ENCODE results near the gene HNF4A. TPM values are rescaled to one million over a fixed set of nuclear protein-coding genes. Genes with fewer than 3 reads are reported as not detected.
A peak's percentile ranks its signal among the peaks of the same experiment; 100 is the strongest.

Gene HNF4A
- total and polyA plus RNA-seq, 2 of the 13 experiments (the other 11 are each of a cell fraction or from before 2014, with no cell fraction given): 80.9 to 169 TPM

DNA sequence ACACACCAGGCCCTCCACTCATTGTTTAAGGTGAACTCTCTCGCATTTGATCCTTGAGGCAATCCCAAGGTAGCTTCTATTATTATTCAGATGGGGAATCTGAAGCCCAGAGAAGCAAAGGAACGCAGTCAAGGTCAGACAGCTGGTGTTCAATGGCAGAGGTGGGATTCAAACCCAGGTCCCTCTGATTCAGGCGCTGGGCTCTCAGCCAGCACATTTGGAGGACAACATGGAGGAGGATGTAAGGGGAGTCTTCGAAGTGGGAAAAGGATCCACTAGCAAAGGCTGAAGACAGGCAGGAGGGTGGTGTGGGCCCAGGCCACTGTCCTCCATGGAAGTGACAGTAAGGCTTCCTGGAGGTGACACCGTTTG lies 106.3 kb downstream of the HNF4A start (continued):
- TF ChIP-seq ELK4 (CRISPR knock-in tag; IDR thresholded peaks at IDR 0.05; ENCODE audit: borderline replicate concordance) (no peak), GFI1 (CRISPR knock-in tag; IDR thresholded peaks at IDR 0.05; ENCODE audit: borderline replicate concordance) (no peak), RFX1 (IDR thresholded peaks at IDR 0.05) (no peak), TAF15 (IDR thresholded peaks at IDR 0.05; ENCODE audit: low read depth, low read length, poor library complexity, severe bottlenecking) (no peak), CBX1 (IDR thresholded peaks at IDR 0.05; ENCODE audit: low read depth) (no peak), ZSCAN21 (CRISPR knock-in tag; IDR thresholded peaks at IDR 0.05; ENCODE audit: borderline replicate concordance) (no peak), ZNF788 (CRISPR knock-in tag; IDR thresholded peaks at IDR 0.05; ENCODE audit: borderline replicate concordance) (no peak), ZBTB49 (CRISPR knock-in tag; IDR thresholded peaks at IDR 0.05; ENCODE audit: borderline replicate concordance) (peak; percentile 26; the same call in 1 of the 2 replicates), ZBTB34 (CRISPR knock-in tag; IDR thresholded peaks at IDR 0.05) (no peak), NFYB (CRISPR knock-in tag; IDR thresholded peaks at IDR 0.05) (no peak), RFXANK (CRISPR knock-in tag; IDR thresholded peaks at IDR 0.05) (no peak), ISL2 (CRISPR knock-in tag; IDR thresholded peaks at IDR 0.05) (0 out of 2 replicates have a peak, but pooled peaks have one; percentile 14), ZSCAN20 (CRISPR knock-in tag; IDR thresholded peaks at IDR 0.05; ENCODE audit: borderline replicate concordance) (no peak), KDM1A (CRISPR knock-in tag; IDR thresholded peaks at IDR 0.05) (0 out of 2 replicates have a peak, but pooled peaks have one; percentile 46), NFYC (CRISPR knock-in tag; IDR thresholded peaks at IDR 0.05) (no peak), ZEB1 (IDR thresholded peaks at IDR 0.05; ENCODE audit: insufficient replicate concordance, low read depth) (peak; percentile 15), GTF3A (CRISPR knock-in tag; conservative IDR thresholded peaks at IDR 0.05) (0 out of 2 replicates have a peak, but pooled peaks have one; percentile 20), NFIC (IDR thresholded peaks at IDR 0.05; ENCODE audit: low read length) (peak; percentile 10; the same call in 1 of the 2 replicates), ZBTB44 (CRISPR knock-in tag; IDR thresholded peaks at IDR 0.05) (no peak), NKX3-1 (CRISPR knock-in tag; IDR thresholded peaks at IDR 0.05) (no peak), ZNF343 (CRISPR knock-in tag; IDR thresholded peaks at IDR 0.05) (no peak)
- TF ChIP-seq, protein P1, sequence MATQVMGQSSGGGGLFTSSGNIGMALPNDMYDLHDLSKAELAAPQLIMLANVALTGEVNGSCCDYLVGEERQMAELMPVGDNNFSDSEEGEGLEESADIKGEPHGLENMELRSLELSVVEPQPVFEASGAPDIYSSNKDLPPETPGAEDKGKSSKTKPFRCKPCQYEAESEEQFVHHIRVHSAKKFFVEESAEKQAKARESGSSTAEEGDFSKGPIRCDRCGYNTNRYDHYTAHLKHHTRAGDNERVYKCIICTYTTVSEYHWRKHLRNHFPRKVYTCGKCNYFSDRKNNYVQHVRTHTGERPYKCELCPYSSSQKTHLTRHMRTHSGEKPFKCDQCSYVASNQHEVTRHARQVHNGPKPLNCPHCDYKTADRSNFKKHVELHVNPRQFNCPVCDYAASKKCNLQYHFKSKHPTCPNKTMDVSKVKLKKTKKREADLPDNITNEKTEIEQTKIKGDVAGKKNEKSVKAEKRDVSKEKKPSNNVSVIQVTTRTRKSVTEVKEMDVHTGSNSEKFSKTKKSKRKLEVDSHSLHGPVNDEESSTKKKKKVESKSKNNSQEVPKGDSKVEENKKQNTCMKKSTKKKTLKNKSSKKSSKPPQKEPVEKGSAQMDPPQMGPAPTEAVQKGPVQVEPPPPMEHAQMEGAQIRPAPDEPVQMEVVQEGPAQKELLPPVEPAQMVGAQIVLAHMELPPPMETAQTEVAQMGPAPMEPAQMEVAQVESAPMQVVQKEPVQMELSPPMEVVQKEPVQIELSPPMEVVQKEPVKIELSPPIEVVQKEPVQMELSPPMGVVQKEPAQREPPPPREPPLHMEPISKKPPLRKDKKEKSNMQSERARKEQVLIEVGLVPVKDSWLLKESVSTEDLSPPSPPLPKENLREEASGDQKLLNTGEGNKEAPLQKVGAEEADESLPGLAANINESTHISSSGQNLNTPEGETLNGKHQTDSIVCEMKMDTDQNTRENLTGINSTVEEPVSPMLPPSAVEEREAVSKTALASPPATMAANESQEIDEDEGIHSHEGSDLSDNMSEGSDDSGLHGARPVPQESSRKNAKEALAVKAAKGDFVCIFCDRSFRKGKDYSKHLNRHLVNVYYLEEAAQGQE (IDR thresholded peaks at IDR 0.05; ENCODE audit: borderline replicate concordance in 1 of 2, low read depth in 1 of 2, low read length in 2 of 2): no peak
